B cell (primary cell): ENCODE results near the gene CREBBP. TPM values are rescaled to one million over a fixed set of nuclear protein-coding genes. Genes with fewer than 3 reads are reported as not detected.

Experiments
- ATAC-seq: fragments of 200-7000 bp; cut with Tn5 transposase; one replicate; pipeline ENCODE4 v1.10.0; 2021; ENCODE audit warnings: low read depth, mild to moderate bottlenecking, moderate number of reproducible peaks, moderate library complexity
- CTCF ChIA-PET: fragments of 350-600 bp; sonication (Branson Sonifier 250); formaldehyde crosslinking; loops from one replicate; lab custom pipeline; 2021; ENCODE audit warnings: antibody characterized with exemption, inconsistent platforms; lab: Charles Lee
- POLR2A ChIA-PET: fragments of 350-600 bp; sonication (Branson Sonifier 250); formaldehyde crosslinking; loops from one replicate; lab custom pipeline; 2021; ENCODE audit warnings: antibody characterized with exemption; lab: Charles Lee
- DNase-seq: peaks from one replicate; pipeline ENCODE4 v3.0.0; 2013
- H2AFZ ChIP-seq: 2 replicates; pipeline ENCODE4 v1.6.1; 2012; ENCODE audit warnings: mild to moderate bottlenecking, low read depth, low read length; ENCODE audit not compliant: insufficient read depth, poor library complexity, severe bottlenecking
- H3K27ac ChIP-seq, 2 donors: 1 replicate in 1 of 2; 2 replicates in 1 of 2; pipeline ENCODE4 v1.5.1; 2012 to 2013; ENCODE audit warnings: low read length in 2 of 2, mild to moderate bottlenecking in 2 of 2, moderate library complexity in 1 of 2
- H3K27me3 ChIP-seq, 4 experiments: fragments of 200-600 bp in 1 of 4; sonication (generic) in 1 of 4; replicated peaks in 1 of 4; 1 replicate in 2 of 4; 2 replicates in 2 of 4; pipeline versions ENCODE4 v1.6.1 to v1.7.0; 2013 to 2016; ENCODE audit warnings: low read length in 3 of 4, mild to moderate bottlenecking in 2 of 4, mixed read lengths in 1 of 4, moderate library complexity in 1 of 4; ENCODE audit not compliant: insufficient read depth in 4 of 4, control insufficient read depth in 3 of 4; ENCODE audit errors: control extremely low read depth in 1 of 4
- H3K36me3 ChIP-seq, 2 experiments: replicated peaks in 1 of 2; 1 replicate in 1 of 2; 2 replicates in 1 of 2; pipeline versions ENCODE4 v1.6.1 to v1.7.1; 2013; ENCODE audit warnings: low read length in 1 of 2; ENCODE audit not compliant: insufficient read depth in 2 of 2, control insufficient read depth in 1 of 2; ENCODE audit errors: control extremely low read depth in 1 of 2, extremely low read depth in 1 of 2
- H3K4me1 ChIP-seq, 2 donors: fragments of 200-600 bp in 1 of 2; sonication (generic) in 1 of 2; 1 replicate in 1 of 2; 2 replicates in 1 of 2; pipeline versions ENCODE4 v1.5.1 to v1.6.1; 2013 to 2017; ENCODE audit warnings: low read length in 2 of 2; ENCODE audit not compliant: control insufficient read depth in 2 of 2, insufficient read depth in 2 of 2
- H3K4me2 ChIP-seq: replicated peaks from 2 replicates; pipeline ENCODE3; 2012; ENCODE audit warnings: mild to moderate bottlenecking, low read depth, low read length; ENCODE audit not compliant: poor library complexity, severe bottlenecking
- H3K4me3 ChIP-seq, 5 experiments: fragments of 200-600 bp in 1 of 5; sonication (generic) in 1 of 5; 1 replicate in 3 of 5; 2 replicates in 2 of 5; pipeline versions ENCODE4 v1.5.1 to v1.7.0; 2011 to 2016; ENCODE audit warnings: low read length in 4 of 5, mild to moderate bottlenecking in 4 of 5, low read depth in 2 of 5, control low read depth in 1 of 5, moderate library complexity in 1 of 5; ENCODE audit not compliant: insufficient read depth in 1 of 5; ENCODE audit errors: control extremely low read depth in 1 of 5, extremely low read depth in 1 of 5
- H3K79me2 ChIP-seq: fragments of 200-600 bp; sonication (generic); one replicate; pipeline ENCODE4 v1.6.0; 2016; ENCODE audit warnings: low read length; ENCODE audit not compliant: control insufficient read depth, insufficient read depth
- H3K9ac ChIP-seq: fragments of 200-600 bp; sonication (generic); 2 replicates; pipeline ENCODE4 v1.6.1; 2017; ENCODE audit warnings: mild to moderate bottlenecking, low read length, moderate library complexity
- H3K9me3 ChIP-seq, 3 donors: one replicate each; pipeline versions ENCODE4 v1.6.1 to v1.7.1; 2013; ENCODE audit warnings: low read length in 2 of 3; ENCODE audit not compliant: control insufficient read depth in 2 of 3, insufficient read depth in 1 of 3; ENCODE audit errors: control extremely low read depth in 1 of 3
- H4K20me1 ChIP-seq: 2 replicates; pipeline ENCODE4 v1.6.0; 2012; ENCODE audit warnings: mild to moderate bottlenecking, low read length; ENCODE audit not compliant: insufficient read depth, control insufficient read depth, poor library complexity, severe bottlenecking
- H3K27ac Mint-ChIP-seq: one replicate; pipeline ENCODE4 v1.8.0; 2021; ENCODE audit warnings: mixed read lengths
- H3K27me3 Mint-ChIP-seq: one replicate; pipeline ENCODE4 v1.8.0; 2021; ENCODE audit warnings: mixed read lengths
- H3K4me1 Mint-ChIP-seq: one replicate; pipeline ENCODE4 v1.8.0; 2021; ENCODE audit warnings: mixed read lengths
- H3K4me3 Mint-ChIP-seq: one replicate; pipeline ENCODE4 v1.8.0; 2021; ENCODE audit warnings: mixed read lengths
- H3K9me3 Mint-ChIP-seq: one replicate; pipeline ENCODE4 v1.8.0; 2022; ENCODE audit warnings: mixed read lengths; ENCODE audit not compliant: insufficient read depth
- CTCF ChIP-seq: fragments of 200-600 bp; IDR thresholded peaks from one replicate; pipeline ENCODE4 v1.8.0; 2022; ENCODE audit warnings: antibody characterized with exemption, mild to moderate bottlenecking
- EZH2 ChIP-seq: IDR thresholded peaks from 2 replicates; pipeline ENCODE4 v1.6.1; 2012; ENCODE audit warnings: borderline replicate concordance, low read depth, mild to moderate bottlenecking, moderate library complexity, low read length; ENCODE audit not compliant: insufficient read depth, poor library complexity, severe bottlenecking
- WGBS: methylation state at CpG from one replicate; pipeline ENCODE4 v1.1.5; 2013; ENCODE audit warnings: missing lambda C conversion rate; ENCODE audit not compliant: insufficient coverage; 5-methylcytosine and 5-hydroxymethylcytosine counted together
- intact Hi-C: fragments of 100-400 bp; cut with micrococcal nuclease; formaldehyde crosslinking; loops from one replicate; pipeline ENCODE4 v1.10.0; 2022
- polyA plus RNA-seq: library from polyadenylated mRNA; depleted of rRNA; stranded (reverse); fragments of >200 nt; gene quantifications from 2 replicates; pipeline ENCODE4 v1.2.3, GENCODE V29; 2012
- total RNA-seq, 2 donors: library from RNA; stranded (reverse); fragments of 120-200 nt in 1 of 2; gene quantifications; 1 replicate in 1 of 2; 2 replicates in 1 of 2; pipeline versions ENCODE4 v1.2.3 to v1.2.4, GENCODE V29; 2013 to 2022

CREBBP gene
- total and polyA plus RNA-seq, 2 donors (not counting 1 experiment from before 2014, with no cell fraction given) = 27.6 to 206 TPM

GRCh38 chr16:3832668-3833067, 47.8 kb downstream of the CREBBP start:
- H3K79me2 ChIP-seq = peaks cover 99% of the 10 kb centered on the region
- H2AFZ ChIP-seq = no peak overlapping the region
- Mint-ChIP-seq H3K27me3 (no peaks in the 10 kb centered on the region), H3K9me3 (peaks cover 4% of the 10 kb centered on the region), H3K4me3 (no peak overlapping the region), H3K4me1 (peaks cover 32% of the 10 kb centered on the region), H3K27ac (no peak overlapping the region)
- H3K36me3 ChIP-seq = peaks cover 11 to 18% of the 10 kb centered on the region in 2 experiments
- peaks cover 4 to 9% (median 8%) of the 10 kb centered on the region in 3 donors for H3K9me3 ChIP-seq
- no peak for ATAC-seq
- 100% methylated on average over 1 of the region's 4 CpGs for WGBS
- ChIA-PET POLR2A (no interaction called here), CTCF (no interaction called here)
- no peak overlapping the region for H3K9ac ChIP-seq
- no peak overlapping the region for H3K4me2 ChIP-seq
- intact Hi-C loops = no loop called here
- TF ChIP-seq CTCF (no peak), EZH2 (no peak)
- H3K27ac ChIP-seq = no peak overlapping the region
- H3K4me1 ChIP-seq = no peaks in the 10 kb centered on the region
- no peaks in the 10 kb centered on the region for H3K27me3 ChIP-seq
- H4K20me1 ChIP-seq = peaks cover 94% of the 10 kb centered on the region
- DNase-seq = no peak
- no peak overlapping the region for H3K4me3 ChIP-seq

DNA sequence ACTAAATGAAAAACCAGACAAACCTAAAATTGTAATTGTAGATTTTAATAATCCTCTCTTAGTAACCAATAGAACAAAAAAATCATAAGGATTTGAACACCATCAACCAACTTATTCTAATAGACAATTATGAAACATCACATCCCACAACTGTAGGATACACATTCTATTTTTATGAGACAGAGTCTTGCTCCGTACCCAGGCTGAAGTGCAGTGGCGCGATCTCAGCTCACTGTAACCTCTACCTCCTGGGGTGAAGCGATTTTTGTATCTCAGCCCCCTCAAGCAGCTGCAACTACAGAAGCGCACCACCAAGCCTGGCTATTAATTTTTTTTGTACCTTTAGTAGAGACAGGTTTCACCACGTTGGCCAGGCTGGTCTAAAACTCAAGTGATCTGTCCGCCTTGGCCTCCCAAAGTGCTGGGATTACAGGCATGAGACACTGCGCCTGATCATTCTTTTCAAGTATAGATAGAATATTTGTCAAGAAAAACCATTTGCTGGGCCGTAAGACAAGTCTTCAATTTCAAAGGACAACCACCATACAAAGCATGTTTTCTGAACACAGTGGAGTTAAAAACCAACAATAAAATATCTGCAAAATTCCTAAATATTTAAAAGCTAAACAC, 49.8 kb downstream of the CREBBP start:
- intact Hi-C loops = no loop called here
- CTCF ChIA-PET = interaction anchor here (1.6 kb wide), 1 partner anchor 10 kb away, joined by 4 read pairs; no protein-coding TSS in a partner anchor

More for the DNA sequence above, 49.8 kb downstream of the CREBBP start:
- Mint-ChIP-seq H3K4me1 (peaks cover 39% of the 10 kb centered on the region), H3K4me3 (no peak overlapping the region), H3K27ac (no peak overlapping the region), H3K27me3 (no peaks in the 10 kb centered on the region), H3K9me3 (peaks cover 4% of the 10 kb centered on the region)
- Histone ChIP-seq H3K4me1 (no peaks in the 10 kb centered on the region), H3K4me2 (no peak overlapping the region), H4K20me1 (peaks cover 95% of the 10 kb centered on the region), H3K27ac (no peak overlapping the region), H3K27me3 (no peaks in the 10 kb centered on the region), H3K36me3 (peaks cover 10 to 19% of the 10 kb centered on the region in 2 experiments), H2AFZ (no peak overlapping the region), H3K79me2 (peaks cover 100% of the 10 kb centered on the region), H3K9me3 (peaks cover 4 to 9% (median 8%) of the 10 kb centered on the region in 3 donors), H3K4me3 (no peak overlapping the region), H3K9ac (no peak overlapping the region)
- DNase-seq (no peak), ATAC-seq (no peak)
- TF ChIP-seq CTCF = no peak
- no peak for TF ChIP-seq EZH2
- POLR2A ChIA-PET = no interaction called here
- 96% methylated on average over 4 of the region's 9 CpGs for WGBS
